GM12864 (cell line): ENCODE measurements around the gene GPANK1.

Experiments
- DNase-seq: peaks from one replicate; pipeline ENCODE4 v3.0.0-alpha.2; 2011; ENCODE audit warnings: low read depth
- H3K4me3 ChIP-seq: 2 replicates; pipeline ENCODE4 v1.5.1; 2011; ENCODE audit warnings: mild to moderate bottlenecking, low read depth, low read length, control low read depth
- TF ChIP-seq, protein P1 (sequence below): IDR thresholded peaks from 2 replicates; pipeline ENCODE4 v1.5.1; 2011; ENCODE audit warnings: low read depth, mild to moderate bottlenecking, moderate library complexity, low read length, control low read depth, inconsistent platforms; ENCODE audit errors: missing control alignments

GPANK1 gene

DNA sequence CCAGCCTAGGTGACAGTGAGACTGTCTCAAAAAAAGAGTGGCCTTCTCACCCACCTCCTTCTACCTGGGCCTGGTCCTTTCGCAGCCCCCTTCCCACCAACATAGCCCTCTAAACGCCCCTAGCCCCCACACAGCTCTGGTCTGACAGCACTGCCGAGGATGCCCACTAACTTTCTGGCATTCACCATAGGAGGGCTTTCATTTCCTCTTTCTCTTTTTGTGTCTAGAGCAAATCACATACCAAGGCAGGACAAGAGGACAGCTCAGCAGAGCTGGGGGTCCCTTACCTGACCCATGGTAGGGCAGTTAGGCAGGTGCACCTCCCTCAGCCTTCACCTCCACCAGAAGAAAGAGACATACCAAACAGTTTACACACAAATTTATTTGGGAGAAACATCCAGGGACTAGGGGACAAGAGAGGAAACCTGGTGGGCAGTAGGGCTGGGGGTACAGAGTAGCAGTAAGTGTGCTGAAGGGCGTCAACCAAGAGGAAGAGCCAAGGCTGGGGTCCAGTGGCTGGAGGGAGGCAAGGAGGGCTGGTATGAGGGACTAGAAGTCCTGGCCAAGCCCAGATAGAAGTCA is 11.6 kb upstream of the GPANK1 start:
- DNase-seq: no peak
- TF ChIP-seq, protein P1, sequence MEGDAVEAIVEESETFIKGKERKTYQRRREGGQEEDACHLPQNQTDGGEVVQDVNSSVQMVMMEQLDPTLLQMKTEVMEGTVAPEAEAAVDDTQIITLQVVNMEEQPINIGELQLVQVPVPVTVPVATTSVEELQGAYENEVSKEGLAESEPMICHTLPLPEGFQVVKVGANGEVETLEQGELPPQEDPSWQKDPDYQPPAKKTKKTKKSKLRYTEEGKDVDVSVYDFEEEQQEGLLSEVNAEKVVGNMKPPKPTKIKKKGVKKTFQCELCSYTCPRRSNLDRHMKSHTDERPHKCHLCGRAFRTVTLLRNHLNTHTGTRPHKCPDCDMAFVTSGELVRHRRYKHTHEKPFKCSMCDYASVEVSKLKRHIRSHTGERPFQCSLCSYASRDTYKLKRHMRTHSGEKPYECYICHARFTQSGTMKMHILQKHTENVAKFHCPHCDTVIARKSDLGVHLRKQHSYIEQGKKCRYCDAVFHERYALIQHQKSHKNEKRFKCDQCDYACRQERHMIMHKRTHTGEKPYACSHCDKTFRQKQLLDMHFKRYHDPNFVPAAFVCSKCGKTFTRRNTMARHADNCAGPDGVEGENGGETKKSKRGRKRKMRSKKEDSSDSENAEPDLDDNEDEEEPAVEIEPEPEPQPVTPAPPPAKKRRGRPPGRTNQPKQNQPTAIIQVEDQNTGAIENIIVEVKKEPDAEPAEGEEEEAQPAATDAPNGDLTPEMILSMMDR: no peak
- H3K4me3 ChIP-seq: no peak overlapping the region

DNA sequence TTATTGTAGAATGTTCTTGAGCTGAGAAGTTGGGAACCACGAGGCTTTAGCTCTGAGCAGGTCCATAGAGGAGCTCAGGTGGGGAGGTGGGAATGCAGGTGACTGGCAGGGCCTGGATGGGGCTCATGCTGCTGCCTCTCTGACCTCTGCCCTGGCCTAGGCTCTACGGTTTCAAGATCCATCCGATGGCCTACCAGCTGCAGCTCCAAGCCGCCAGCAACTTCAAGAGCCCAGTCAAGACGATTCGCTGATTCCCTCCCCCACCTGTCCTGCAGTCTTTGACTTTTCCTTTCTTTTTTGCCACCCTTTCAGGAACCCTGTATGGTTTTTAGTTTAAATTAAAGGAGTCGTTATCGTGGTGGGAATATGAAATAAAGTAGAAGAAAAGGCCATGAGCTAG is 4.9 kb upstream of the GPANK1 start, which contains the start of gene LY6G5B:
Gene LY6G5B (plus strand): TSS at position 301 of the 400 bp plus-strand sequence. CDS start 975 bp downstream, outside the sequence.
- no peak within 1 kb of the TSS for H3K4me3 ChIP-seq
- DNase-seq: no peak
- TF ChIP-seq, protein P1: no peak

DNA sequence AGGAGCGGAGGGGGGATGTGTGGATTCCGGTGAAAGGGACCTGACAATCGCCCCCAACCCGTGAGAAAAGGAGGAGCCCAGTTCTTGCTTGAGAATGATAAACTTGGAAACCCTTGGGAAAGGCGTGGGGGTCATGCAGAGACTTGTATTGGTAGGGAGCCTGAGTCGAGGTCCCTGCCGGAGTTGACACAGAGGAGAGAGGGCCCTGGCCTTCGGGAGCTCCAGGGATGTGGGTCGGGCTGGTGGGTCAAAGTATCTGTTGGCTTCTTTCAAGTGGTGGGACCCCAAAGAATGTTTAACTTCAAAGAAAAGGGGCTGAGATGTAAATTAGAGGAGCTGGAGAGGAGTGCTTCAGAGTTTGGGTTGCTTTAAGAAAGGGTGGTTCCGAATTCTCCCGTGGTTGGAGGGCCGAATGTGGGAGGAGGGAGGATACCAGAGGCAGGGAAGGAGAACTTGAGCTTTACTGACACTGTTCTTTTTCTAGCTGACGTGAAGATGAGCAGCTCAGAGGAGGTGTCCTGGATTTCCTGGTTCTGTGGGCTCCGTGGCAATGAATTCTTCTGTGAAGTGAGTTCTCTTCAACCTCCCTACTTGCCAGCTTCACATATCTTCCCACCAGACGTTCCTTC is 1.7 kb upstream of the GPANK1 start:
- DNase-seq: no peak
- TF ChIP-seq, protein P1: no peak
- H3K4me3 ChIP-seq: peak overlapping the region; percentile 90

DNA sequence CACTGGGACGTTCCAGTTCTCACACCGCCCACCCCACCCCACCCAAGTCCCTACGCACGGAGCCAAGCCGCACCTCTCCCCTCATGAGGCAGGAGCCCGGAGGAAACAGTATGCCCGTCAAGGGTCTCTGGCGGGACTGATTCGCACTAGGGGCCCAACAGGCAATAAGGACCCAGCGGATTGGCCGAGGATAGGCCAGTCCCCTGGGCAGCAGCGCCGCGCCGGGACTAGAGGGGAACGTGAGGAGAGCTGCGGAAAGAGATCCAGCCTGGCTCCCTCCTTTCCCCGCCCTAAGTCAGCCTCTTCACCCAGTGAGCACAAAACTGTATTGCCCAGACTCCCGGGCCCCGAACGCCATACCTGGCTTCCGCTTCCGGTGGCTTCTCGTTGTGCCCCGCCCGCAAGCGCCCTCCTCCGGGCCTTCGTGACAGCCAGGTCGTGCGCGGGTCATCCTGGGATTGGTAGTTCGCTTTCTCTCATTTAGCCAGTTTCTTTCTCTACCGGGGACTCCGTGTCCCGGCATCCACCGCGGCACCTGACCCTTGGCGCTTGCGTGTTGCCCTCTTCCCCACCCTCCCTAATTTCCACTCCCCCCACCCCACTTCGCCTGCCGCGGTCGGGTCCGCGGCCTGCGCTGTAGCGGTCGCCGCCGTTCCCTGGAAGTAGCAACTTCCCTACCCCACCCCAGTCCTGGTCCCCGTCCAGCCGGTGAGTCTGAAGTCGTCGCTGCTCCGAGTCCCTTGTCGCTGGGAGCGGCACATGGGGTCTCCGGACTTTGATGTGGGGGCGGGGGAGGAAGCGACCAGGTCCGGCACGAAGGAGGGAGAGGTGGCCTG is 922 bp upstream of the GPANK1 start, which contains the start of gene CSNK2B:
Gene CSNK2B (plus strand): TSS at position 580 of the 836 bp plus-strand sequence. CDS start 752 bp downstream, outside the sequence.
- DNase-seq: peak; percentile 95
- TF ChIP-seq, protein P1: peak; percentile 10
- peak within 1 kb of the TSS; percentile 90 for H3K4me3 ChIP-seq

DNA sequence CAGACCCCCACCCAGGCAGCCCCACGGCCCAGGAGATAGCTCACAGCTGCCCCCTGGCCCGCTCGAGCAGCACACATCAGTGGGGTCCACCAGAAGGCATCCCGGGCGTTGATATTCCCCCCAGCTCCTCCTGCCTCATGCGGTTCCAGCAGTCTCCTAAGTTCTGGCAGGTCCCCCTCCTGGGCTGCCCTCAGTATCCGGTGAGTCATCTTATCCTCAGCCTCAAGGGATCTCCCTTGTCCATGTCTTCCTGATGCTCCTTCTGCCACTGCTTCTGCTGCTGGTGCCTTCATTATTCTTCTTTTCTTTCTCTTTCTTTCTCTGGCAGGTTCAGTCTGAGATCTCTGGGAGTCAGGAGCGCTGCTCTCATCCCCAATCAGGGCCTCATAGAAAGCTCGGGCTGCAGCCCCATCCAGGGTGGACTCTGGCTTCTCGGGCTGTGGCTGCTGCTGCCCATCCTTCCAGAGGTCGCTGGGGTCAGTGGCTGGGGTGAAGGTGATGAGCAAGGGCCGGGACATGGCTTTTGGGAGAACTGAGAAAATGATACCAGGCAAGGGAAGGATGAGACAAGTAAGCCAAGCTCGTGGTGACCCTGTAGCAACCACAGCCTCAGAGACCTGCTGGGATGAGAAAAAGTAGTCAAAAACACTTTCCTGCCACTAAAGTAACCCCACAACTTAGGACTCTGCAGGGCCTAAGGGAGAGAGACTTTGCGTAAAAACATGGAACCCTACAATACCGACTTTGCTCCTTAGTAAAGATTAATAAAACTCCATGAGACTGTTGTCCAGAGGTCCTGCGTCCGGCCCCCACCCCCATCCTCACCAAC is 622 bp downstream of the GPANK1 start:
- TF ChIP-seq, protein P1: no peak
- DNase-seq: no peak
- H3K4me3 ChIP-seq: peak overlapping the region; percentile 90
